ENCODE results near the gene UGT2B17. TPM values are rescaled to one million over a fixed set of nuclear protein-coding genes. Genes with fewer than 3 reads are reported as not detected.
"Not testable (repeated sequence)": the region's sequence is repeated elsewhere in the genome, so short reads cannot be mapped to it uniquely, and the experiment has no call there.

UGT2B17 gene
- total RNA-seq, 1 experiment from 2014 or later = not detected

GRCh38 chr4:68518889-68519288 lies 57.2 kb downstream of the UGT2B17 start:
- no TSS peak for BruUV-seq (replicated peaks)
- DNase-seq (ENCODE audit: unreplicated experiment) = no peak
- H3K9me3 Mint-ChIP-seq (ENCODE audit: unreplicated experiment) = no peaks in the 10 kb centered on the region
- H3K4me3 Mint-ChIP-seq (ENCODE audit: unreplicated experiment) = no peak overlapping the region
- H3K4me1 Mint-ChIP-seq (ENCODE audit: insufficient read depth, unreplicated experiment) = peaks cover 7% of the 10 kb centered on the region
- peak overlapping the region; percentile 50 for H3K27ac Mint-ChIP-seq (ENCODE audit: low read depth, unreplicated experiment)
- no peak for TF ChIP-seq CTCF (IDR thresholded peaks at IDR 0.05; ENCODE audit: unreplicated experiment)
- ChIA-PET CTCF (interaction anchor here (0.7 kb wide), 1 partner anchor 20 kb away, joined by 3 read pairs; no protein-coding TSS in a partner anchor), POLR2A (no interaction called here)
- no peaks in the 10 kb centered on the region for H3K27me3 Mint-ChIP-seq (ENCODE audit: insufficient read depth, unreplicated experiment)
- intact Hi-C loops (cut with micrococcal nuclease) = no loop called here
- H3K36me3 Mint-ChIP-seq (ENCODE audit: insufficient read depth, unreplicated experiment) = no peaks in the 10 kb centered on the region

GRCh38 chr4:68505452-68505851 lies 70.7 kb downstream of the UGT2B17 start:
- POLR2A ChIA-PET; H3K4me1 Mint-ChIP-seq (ENCODE audit: insufficient read depth, unreplicated experiment); H3K27ac Mint-ChIP-seq (ENCODE audit: low read depth, unreplicated experiment); H3K4me3 Mint-ChIP-seq (ENCODE audit: unreplicated experiment); H3K36me3 Mint-ChIP-seq (ENCODE audit: insufficient read depth, unreplicated experiment); intact Hi-C loops (cut with micrococcal nuclease); BruUV-seq (replicated peaks); H3K27me3 Mint-ChIP-seq (ENCODE audit: insufficient read depth, unreplicated experiment); H3K9me3 Mint-ChIP-seq (ENCODE audit: unreplicated experiment); DNase-seq (ENCODE audit: unreplicated experiment): not testable (repeated sequence)
- CTCF ChIA-PET = interaction anchor here (1.9 kb wide), 1 partner anchor 665 kb away, joined by 6 read pairs; no protein-coding TSS in a partner anchor

GRCh38 chr4:68504836-68505235 lies 71.3 kb downstream of the UGT2B17 start:
- H3K36me3 Mint-ChIP-seq (ENCODE audit: insufficient read depth, unreplicated experiment); H3K4me1 Mint-ChIP-seq (ENCODE audit: insufficient read depth, unreplicated experiment); H3K4me3 Mint-ChIP-seq (ENCODE audit: unreplicated experiment); intact Hi-C loops (cut with micrococcal nuclease); H3K9me3 Mint-ChIP-seq (ENCODE audit: unreplicated experiment); POLR2A ChIA-PET; H3K27me3 Mint-ChIP-seq (ENCODE audit: insufficient read depth, unreplicated experiment); H3K27ac Mint-ChIP-seq (ENCODE audit: low read depth, unreplicated experiment); DNase-seq (ENCODE audit: unreplicated experiment); BruUV-seq (replicated peaks): not testable (repeated sequence)
- CTCF ChIA-PET = interaction anchor here (1.9 kb wide), 1 partner anchor 665 kb away, joined by 6 read pairs; no protein-coding TSS in a partner anchor

- H3K4me1 Mint-ChIP-seq (ENCODE audit: insufficient read depth, unreplicated experiment); POLR2A ChIA-PET; intact Hi-C loops (cut with micrococcal nuclease); H3K4me3 Mint-ChIP-seq (ENCODE audit: unreplicated experiment); H3K27ac Mint-ChIP-seq (ENCODE audit: low read depth, unreplicated experiment); H3K9me3 Mint-ChIP-seq (ENCODE audit: unreplicated experiment); DNase-seq (ENCODE audit: unreplicated experiment); H3K36me3 Mint-ChIP-seq (ENCODE audit: insufficient read depth, unreplicated experiment); H3K27me3 Mint-ChIP-seq (ENCODE audit: insufficient read depth, unreplicated experiment); BruUV-seq (replicated peaks): not testable (repeated sequence)
- CTCF ChIA-PET = interaction anchor here (1.1 kb wide), 1 partner anchor 667 kb away, joined by 14 read pairs; no protein-coding TSS in a partner anchor
These were observed 72.7 kb downstream of the UGT2B17 start for GRCh38 chr4:68503462-68503861.

GRCh38 chr4:68499021-68499420 lies 77.1 kb downstream of the UGT2B17 start:
- TF ChIP-seq CTCF (IDR thresholded peaks at IDR 0.05; ENCODE audit: unreplicated experiment) = no peak
- CTCF ChIA-PET = interaction anchor here (0.6 to 2.0 kb wide), 17 partner anchors 11 to 1910 kb away, joined by 3 to 26 read pairs (median 3); no protein-coding TSS in a partner anchor
- no peak for DNase-seq (ENCODE audit: unreplicated experiment)
- Mint-ChIP-seq H3K36me3 (ENCODE audit: insufficient read depth, unreplicated experiment) (no peaks in the 10 kb centered on the region), H3K27ac (ENCODE audit: low read depth, unreplicated experiment) (no peak overlapping the region), H3K4me3 (ENCODE audit: unreplicated experiment) (no peak overlapping the region), H3K9me3 (ENCODE audit: unreplicated experiment) (no peaks in the 10 kb centered on the region), H3K27me3 (ENCODE audit: insufficient read depth, unreplicated experiment) (no peaks in the 10 kb centered on the region), H3K4me1 (ENCODE audit: insufficient read depth, unreplicated experiment) (no peaks in the 10 kb centered on the region)
- intact Hi-C loops (cut with micrococcal nuclease) = loop anchor here (5.0 kb wide), 1 partner anchor 818 kb away; no protein-coding TSS in a partner anchor
- POLR2A ChIA-PET = no interaction called here
- no TSS peak for BruUV-seq (replicated peaks)
